Activated naive CD4-positive, alpha-beta T cell treated with anti-CD3 and anti-CD28 coated beads, Interleukin-2, amount 50 U/mL, for 24 hours (primary cell): ENCODE data around the gene ROR1.

Experiments used
- H3K27ac Mint-ChIP-seq: one replicate; pipeline ENCODE4 v1.8.0; 2021; ENCODE audit warnings: mild to moderate bottlenecking, mixed read lengths
- H3K27me3 Mint-ChIP-seq: one replicate; pipeline ENCODE4 v1.8.0; 2021; ENCODE audit warnings: mixed read lengths
- H3K36me3 Mint-ChIP-seq: one replicate; pipeline ENCODE4 v1.8.0; 2021; ENCODE audit warnings: mixed read lengths
- H3K4me1 Mint-ChIP-seq: one replicate; pipeline ENCODE4 v1.8.0; 2021; ENCODE audit warnings: mixed read lengths
- H3K4me3 Mint-ChIP-seq: one replicate; pipeline ENCODE4 v1.8.0; 2021; ENCODE audit warnings: mild to moderate bottlenecking, mixed read lengths
- H3K9me3 Mint-ChIP-seq: one replicate; pipeline ENCODE4 v1.8.0; 2021; ENCODE audit warnings: mixed read lengths

Gene ROR1

DNA sequence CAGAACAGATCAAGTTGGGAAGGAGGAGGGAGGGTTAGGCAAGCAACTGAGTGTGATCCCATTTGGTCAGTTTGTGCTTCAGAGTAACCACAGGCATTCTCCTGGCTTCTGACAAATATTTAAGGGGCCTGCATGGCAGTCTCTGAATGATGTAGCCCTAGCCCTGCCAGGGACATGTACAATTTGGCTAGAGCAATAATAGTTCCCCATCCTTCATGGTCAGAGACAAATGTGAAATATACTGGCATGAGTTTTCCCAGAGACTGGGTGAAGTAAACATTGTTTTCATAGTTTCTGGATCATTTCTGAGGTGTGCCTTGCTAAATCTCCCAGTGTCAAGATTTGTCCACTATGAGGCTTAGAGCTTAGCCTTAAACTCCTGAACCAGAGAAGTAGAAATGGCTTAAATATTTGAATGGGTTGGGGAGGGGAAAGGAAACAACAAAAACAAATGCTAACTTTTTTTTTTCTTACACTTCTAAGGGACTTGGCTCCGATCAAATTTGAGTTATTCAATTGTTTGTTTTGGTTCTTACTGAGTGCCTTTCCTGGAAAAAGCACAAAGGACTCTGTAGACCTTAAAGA lies 387.6 kb downstream of the ROR1 start:
- Mint-ChIP-seq H3K27ac (no peak overlapping the region), H3K9me3 (no peaks in the 10 kb centered on the region), H3K4me3 (no peak overlapping the region), H3K4me1 (no peaks in the 10 kb centered on the region), H3K36me3 (peaks cover 1% of the 10 kb centered on the region), H3K27me3 (peaks cover 12% of the 10 kb centered on the region)

DNA sequence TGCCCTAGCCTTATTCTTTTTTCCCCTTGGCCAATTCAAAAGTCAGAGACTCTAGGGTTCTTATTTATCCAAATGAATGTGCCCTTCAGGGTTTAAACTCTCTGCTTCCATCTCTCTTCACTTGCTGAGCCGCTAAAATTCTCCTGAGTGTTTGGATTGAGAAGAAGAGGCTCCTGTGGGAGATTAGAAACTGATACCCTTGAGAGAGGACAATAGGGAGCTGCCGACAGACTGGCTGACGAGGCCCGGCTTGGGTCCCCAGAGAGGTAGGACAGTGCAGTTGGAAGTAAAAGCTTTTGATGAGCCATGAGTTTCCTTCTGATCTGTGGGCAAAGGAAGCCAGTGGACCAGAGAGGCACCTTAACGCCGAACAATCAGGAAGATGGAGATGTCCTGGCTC lies 388.3 kb downstream of the ROR1 start:
- Mint-ChIP-seq H3K9me3 (no peaks in the 10 kb centered on the region), H3K4me3 (no peak overlapping the region), H3K4me1 (no peaks in the 10 kb centered on the region), H3K36me3 (peaks cover 1% of the 10 kb centered on the region), H3K27me3 (peaks cover 12% of the 10 kb centered on the region), H3K27ac (no peak overlapping the region)

DNA sequence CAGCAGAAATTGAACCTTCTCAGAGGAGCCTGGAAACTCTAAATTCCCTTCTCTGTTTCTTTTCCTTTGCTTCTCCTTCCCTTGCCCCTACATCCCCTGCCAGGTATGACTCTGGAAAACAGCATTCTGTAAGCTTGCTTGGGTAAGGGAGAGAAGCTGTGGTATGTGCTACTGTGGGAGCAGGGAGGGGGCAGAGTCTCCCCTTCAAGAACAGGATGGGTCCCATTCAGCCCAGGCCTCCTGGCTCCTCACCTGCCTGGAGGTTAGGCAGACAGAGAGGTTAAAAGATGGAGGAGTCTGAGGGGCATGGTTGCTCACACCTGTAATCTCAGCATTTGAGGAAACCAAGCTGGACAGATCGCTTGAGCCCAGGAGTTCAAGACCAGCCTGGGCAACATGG lies 389.0 kb downstream of the ROR1 start:
- H3K27me3 Mint-ChIP-seq = peaks cover 10% of the 10 kb centered on the region
- no peaks in the 10 kb centered on the region for H3K9me3 Mint-ChIP-seq
- H3K4me3 Mint-ChIP-seq = no peak overlapping the region
- no peak overlapping the region for H3K27ac Mint-ChIP-seq
- peaks cover 1% of the 10 kb centered on the region for H3K36me3 Mint-ChIP-seq
- no peaks in the 10 kb centered on the region for H3K4me1 Mint-ChIP-seq

GRCh38 chr1:64163431-64163830 lies 389.6 kb downstream of the ROR1 start:
- Mint-ChIP-seq H3K36me3 (peaks cover 1% of the 10 kb centered on the region), H3K9me3 (no peaks in the 10 kb centered on the region), H3K27ac (no peak overlapping the region), H3K27me3 (peaks cover 10% of the 10 kb centered on the region), H3K4me3 (no peak overlapping the region), H3K4me1 (no peaks in the 10 kb centered on the region)

GRCh38 chr1:64163970-64164369 lies 390.2 kb downstream of the ROR1 start:
- peaks cover 8% of the 10 kb centered on the region for H3K27me3 Mint-ChIP-seq
- H3K4me3 Mint-ChIP-seq = no peak overlapping the region
- H3K27ac Mint-ChIP-seq = peak overlapping the region; percentile 15
- peaks cover 1% of the 10 kb centered on the region for H3K36me3 Mint-ChIP-seq
- no peaks in the 10 kb centered on the region for H3K9me3 Mint-ChIP-seq
- H3K4me1 Mint-ChIP-seq = no peaks in the 10 kb centered on the region

DNA sequence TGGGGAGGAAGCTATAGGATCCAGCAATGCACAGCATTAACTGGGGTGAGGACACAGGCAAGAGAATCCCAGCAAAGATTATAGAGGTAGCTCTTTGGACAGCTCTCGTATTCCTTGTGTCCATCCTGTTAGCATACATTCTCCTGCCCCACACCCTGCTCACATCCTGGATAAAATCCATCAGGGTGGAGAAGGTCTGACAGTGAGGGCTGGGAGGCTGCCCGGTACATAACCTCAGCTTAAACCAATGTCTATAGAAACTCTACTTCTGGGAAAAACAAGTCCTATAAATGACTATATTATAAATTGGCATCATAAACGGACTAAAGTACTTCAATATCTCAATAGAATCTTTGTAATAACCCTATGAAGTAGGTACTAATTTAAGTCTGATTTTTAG lies 392.8 kb downstream of the ROR1 start:
- Mint-ChIP-seq H3K9me3 (no peaks in the 10 kb centered on the region), H3K36me3 (peaks cover 1% of the 10 kb centered on the region), H3K4me1 (peaks cover 8% of the 10 kb centered on the region), H3K27me3 (peaks cover 8% of the 10 kb centered on the region), H3K27ac (no peak overlapping the region), H3K4me3 (no peak overlapping the region)

DNA sequence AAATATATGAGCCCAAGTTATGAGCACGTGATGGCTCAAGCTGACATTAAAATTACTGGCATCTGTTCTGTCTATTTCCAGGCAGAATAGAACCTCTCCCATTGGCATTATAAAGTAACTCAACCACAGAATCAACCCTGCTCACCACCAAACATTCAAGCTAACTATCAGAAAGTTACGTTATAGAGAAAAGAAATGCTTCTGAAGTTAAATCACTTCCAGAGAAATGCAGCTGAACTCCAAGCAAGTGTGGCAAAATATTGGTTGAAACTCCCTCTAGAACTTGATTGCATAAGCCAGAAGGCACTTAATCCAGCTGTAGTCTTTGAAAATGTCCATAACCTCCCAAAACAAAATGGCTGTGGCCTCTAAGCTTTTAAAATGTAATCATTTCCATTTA lies 393.4 kb downstream of the ROR1 start:
- Mint-ChIP-seq H3K9me3 (no peaks in the 10 kb centered on the region), H3K36me3 (peaks cover 1% of the 10 kb centered on the region), H3K4me3 (no peak overlapping the region), H3K27me3 (peaks cover 6% of the 10 kb centered on the region), H3K27ac (no peak overlapping the region), H3K4me1 (peaks cover 14% of the 10 kb centered on the region)

DNA sequence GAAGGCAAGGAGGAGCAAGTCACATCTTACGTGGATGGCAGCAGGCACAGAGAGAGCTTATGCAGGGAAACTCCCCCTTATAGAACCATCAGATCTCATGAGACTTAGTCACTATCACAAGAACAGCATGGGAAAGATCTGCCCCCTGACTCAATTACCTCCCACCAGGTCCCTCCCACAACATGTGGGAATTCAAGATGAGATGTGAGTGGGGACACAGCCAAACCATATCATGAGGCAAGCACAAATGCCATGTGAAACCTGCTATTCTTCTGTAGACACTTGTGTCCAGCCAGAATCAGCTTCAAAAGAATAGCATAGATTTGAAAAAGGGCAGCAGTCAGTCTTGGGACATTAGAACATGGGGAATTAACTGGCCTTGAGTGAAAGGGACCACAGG lies 397.4 kb downstream of the ROR1 start:
- H3K4me3 Mint-ChIP-seq = peak overlapping the region; percentile 4
- H3K27ac Mint-ChIP-seq = no peak overlapping the region
- no peaks in the 10 kb centered on the region for H3K9me3 Mint-ChIP-seq
- peaks cover 10% of the 10 kb centered on the region for H3K27me3 Mint-ChIP-seq
- H3K36me3 Mint-ChIP-seq = no peaks in the 10 kb centered on the region
- H3K4me1 Mint-ChIP-seq = peaks cover 22% of the 10 kb centered on the region

DNA sequence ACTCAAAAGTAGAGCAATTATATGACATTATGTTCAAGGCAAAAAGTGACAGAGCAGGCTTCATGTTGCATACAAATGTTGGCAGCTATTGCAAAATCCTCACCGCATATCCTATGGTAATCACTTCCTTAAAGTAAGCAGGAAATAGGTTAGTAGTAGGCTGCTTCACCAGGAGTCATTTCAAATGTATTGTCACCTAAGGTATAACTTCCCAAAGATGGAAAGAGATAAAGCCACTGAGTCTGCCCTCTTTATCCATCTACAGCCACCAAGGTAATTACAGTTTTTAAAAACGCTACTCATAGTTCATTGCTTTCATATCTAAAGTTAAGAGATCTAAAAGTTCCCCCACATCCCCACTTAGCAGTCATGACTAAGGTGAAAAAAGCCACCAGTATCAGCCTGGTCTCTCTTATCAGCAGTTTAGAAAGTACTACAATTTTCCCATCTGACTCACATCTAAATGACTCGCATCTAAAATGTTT lies 398.0 kb downstream of the ROR1 start:
- no peaks in the 10 kb centered on the region for H3K36me3 Mint-ChIP-seq
- peaks cover 10% of the 10 kb centered on the region for H3K27me3 Mint-ChIP-seq
- H3K9me3 Mint-ChIP-seq = no peaks in the 10 kb centered on the region
- H3K4me3 Mint-ChIP-seq = peak overlapping the region; percentile 52
- H3K27ac Mint-ChIP-seq = peak overlapping the region; percentile 10
- peaks cover 22% of the 10 kb centered on the region for H3K4me1 Mint-ChIP-seq

DNA sequence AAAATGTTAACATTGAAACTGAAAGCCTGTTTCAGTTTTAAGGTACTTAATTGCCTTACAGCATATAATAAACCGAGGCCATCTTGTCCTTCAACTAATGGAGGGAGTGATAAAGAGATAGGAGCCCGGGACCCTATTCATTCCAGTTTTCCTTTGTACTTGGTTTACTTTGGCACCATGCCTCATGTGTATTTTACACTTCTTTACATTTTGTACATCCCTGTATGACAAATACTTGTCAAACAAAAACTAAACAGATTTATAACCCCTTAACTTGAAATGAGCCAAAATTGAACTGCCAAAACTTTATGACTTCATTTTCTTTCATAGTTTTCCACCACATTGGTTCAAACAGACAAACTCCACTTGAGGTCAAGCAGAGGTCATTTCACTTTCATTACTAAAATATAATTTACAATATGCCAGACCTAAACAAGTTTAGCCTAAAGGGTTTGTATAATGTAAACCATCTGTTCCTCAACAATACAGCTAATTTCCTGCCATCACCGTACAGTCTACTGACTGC lies 398.7 kb downstream of the ROR1 start:
- no peak overlapping the region for H3K27ac Mint-ChIP-seq

DNA sequence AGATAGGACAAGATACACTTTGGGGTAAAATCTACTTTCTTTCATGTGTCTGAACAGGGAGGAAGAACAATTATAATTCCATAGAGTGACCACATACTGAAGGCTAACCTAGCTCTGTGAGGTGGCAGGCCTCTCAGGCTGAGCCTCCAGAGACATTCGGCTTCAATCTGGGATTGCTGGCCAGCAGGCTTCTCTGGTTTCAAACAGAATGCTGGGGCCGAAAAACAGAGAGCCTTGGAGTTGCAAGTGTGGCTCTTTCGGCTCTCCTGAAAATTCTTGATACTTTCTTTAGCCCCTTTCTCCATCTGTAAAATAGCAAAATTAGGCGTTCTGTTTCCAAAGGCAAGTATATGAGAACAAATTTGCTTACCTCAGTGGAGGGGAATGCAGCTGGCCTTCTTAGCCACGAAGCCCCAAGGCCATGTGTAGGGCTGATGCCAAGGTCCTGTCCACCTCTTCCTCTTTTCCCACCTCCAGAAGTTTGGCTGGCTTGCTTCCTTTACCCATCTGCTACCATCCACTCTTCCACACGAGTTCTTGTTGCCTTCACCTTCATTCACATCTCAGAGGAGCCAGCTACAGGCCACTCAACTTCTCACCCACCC lies 399.6 kb downstream of the ROR1 start:
- H3K9me3 Mint-ChIP-seq = no peaks in the 10 kb centered on the region
- no peak overlapping the region for H3K27ac Mint-ChIP-seq
- H3K4me1 Mint-ChIP-seq = peaks cover 22% of the 10 kb centered on the region

More for the DNA sequence above, 398.7 kb downstream of the ROR1 start:
- peaks cover 10% of the 10 kb centered on the region for H3K27me3 Mint-ChIP-seq
- no peak overlapping the region for H3K4me3 Mint-ChIP-seq
- no peaks in the 10 kb centered on the region for H3K36me3 Mint-ChIP-seq
- no peaks in the 10 kb centered on the region for H3K9me3 Mint-ChIP-seq
- H3K4me1 Mint-ChIP-seq = peaks cover 22% of the 10 kb centered on the region

DNA sequence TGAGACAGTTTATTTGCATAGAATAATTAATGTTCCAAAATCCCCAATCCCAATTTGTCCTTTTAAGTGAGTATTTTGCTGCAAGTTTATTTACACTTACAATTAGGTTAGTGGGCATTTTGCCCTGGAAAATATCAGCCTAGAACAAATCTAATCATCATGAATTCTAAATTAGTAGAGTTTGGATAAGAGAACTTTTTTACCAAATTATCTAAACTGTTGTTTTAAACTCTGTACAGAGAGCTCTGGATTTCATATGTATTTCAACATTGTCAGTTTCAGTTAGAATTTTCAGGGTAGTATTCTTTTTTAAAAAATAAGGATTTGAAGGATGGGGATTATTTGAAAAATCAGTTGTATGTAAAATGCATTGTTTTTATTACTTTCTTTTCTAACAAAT lies 401.8 kb downstream of the ROR1 start:
- Mint-ChIP-seq H3K4me3 (no peak overlapping the region), H3K27ac (no peak overlapping the region), H3K36me3 (no peaks in the 10 kb centered on the region), H3K9me3 (no peaks in the 10 kb centered on the region), H3K4me1 (peaks cover 22% of the 10 kb centered on the region), H3K27me3 (peaks cover 12% of the 10 kb centered on the region)

More for the DNA sequence above, 399.6 kb downstream of the ROR1 start:
- H3K27me3 Mint-ChIP-seq = peaks cover 13% of the 10 kb centered on the region
- no peaks in the 10 kb centered on the region for H3K36me3 Mint-ChIP-seq
- no peak overlapping the region for H3K4me3 Mint-ChIP-seq

- Mint-ChIP-seq H3K36me3 (no peaks in the 10 kb centered on the region), H3K27me3 (peaks cover 7% of the 10 kb centered on the region), H3K27ac (no peak overlapping the region), H3K9me3 (no peaks in the 10 kb centered on the region), H3K4me1 (peaks cover 14% of the 10 kb centered on the region), H3K4me3 (no peak overlapping the region)
These were observed 402.8 kb downstream of the ROR1 start for GRCh38 chr1:64176659-64177058.

- no peaks in the 10 kb centered on the region for H3K9me3 Mint-ChIP-seq
- no peaks in the 10 kb centered on the region for H3K36me3 Mint-ChIP-seq
- H3K27me3 Mint-ChIP-seq = peaks cover 7% of the 10 kb centered on the region
- peaks cover 7% of the 10 kb centered on the region for H3K4me1 Mint-ChIP-seq
- H3K27ac Mint-ChIP-seq = no peak overlapping the region
- no peak overlapping the region for H3K4me3 Mint-ChIP-seq
These were observed 405.8 kb downstream of the ROR1 start for GRCh38 chr1:64179588-64179987.

DNA sequence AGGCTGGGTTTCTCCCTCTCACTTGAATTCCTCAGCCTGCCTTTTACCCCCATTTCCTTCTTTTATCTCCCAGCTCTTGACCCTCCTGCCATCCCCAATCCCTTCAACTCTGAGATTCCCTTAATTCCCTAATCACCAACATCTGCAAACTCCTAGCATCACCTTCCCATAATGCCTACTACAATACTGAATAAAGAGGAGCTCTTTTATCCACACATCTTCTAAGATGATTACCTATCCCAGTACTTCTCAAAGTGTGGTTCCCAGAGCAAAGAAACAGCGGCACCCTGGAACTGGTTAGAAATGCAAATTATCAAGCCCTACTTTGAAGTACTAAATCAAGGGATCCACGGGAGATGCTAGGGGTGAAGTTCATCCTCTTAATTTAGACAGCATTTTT lies 408.4 kb downstream of the ROR1 start:
- no peak overlapping the region for H3K4me3 Mint-ChIP-seq
- no peaks in the 10 kb centered on the region for H3K9me3 Mint-ChIP-seq
- H3K4me1 Mint-ChIP-seq = peaks cover 7% of the 10 kb centered on the region
- H3K27me3 Mint-ChIP-seq = peaks cover 3% of the 10 kb centered on the region
- no peaks in the 10 kb centered on the region for H3K36me3 Mint-ChIP-seq
- no peak overlapping the region for H3K27ac Mint-ChIP-seq

DNA sequence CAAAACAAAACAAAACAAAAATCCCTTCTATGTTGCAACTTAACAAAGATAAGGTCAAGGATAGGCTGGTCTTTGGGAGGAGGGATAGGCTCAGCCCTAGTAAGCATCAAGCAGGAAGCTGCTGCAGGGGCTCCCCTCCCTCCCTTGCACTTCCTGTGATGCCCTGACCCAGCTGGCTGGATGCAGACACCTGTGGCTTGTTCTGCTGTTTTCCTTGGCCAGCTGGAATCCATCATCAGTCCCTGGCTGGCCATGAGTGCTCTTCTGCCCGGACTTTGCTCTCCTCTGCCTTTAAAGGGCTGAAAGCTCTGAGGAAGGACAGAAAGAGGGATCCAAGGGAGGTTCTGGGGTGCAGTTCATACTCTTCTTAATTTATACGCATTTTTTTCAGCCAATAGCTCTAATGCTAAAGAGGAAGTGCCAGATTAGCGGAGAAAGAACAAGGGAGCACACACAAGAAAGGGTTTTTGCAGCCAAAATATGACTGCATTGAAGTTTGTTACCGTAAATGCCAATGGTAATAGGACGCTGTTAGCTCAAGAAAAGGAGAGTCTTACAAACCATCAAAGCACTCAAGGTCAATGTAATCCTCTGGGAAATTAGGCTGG lies 409.7 kb downstream of the ROR1 start:
- Mint-ChIP-seq H3K4me1 (peaks cover 7% of the 10 kb centered on the region), H3K27ac (no peak overlapping the region), H3K36me3 (no peaks in the 10 kb centered on the region), H3K27me3 (no peaks in the 10 kb centered on the region), H3K9me3 (no peaks in the 10 kb centered on the region), H3K4me3 (no peak overlapping the region)
